Inflammatory macrophage treated with lipopolysaccharide for 4 hours (primary cell): ENCODE measurements around the gene TMA7B.
A peak's percentile ranks its signal among the peaks of the same experiment; 100 is the strongest.

Experiments used
- DNase-seq: peaks from one replicate; pipeline ENCODE4 v3.0.0-alpha.2; 2020

TMA7B gene

GRCh38 chr22:39955675-39956074, 4.5 kb upstream of the TMA7B start:
- DNase-seq, result no peak

GRCh38 chr22:39956932-39957664, 3.1 kb upstream of the TMA7B start:
- peak; percentile 67 for DNase-seq

- no peak for DNase-seq
Measured at GRCh38 chr22:39958009-39958711, 2.0 kb upstream of the TMA7B start.

- DNase-seq, result no peak
Measured at GRCh38 chr22:39958949-39959639, 1.1 kb upstream of the TMA7B start.

- peak; percentile 87 for DNase-seq
Measured at GRCh38 chr22:39960791-39961746, 872 bp downstream of the TMA7B start.

GRCh38 chr22:39962071-39962470, 1.9 kb downstream of the TMA7B start:
- no peak for DNase-seq

- DNase-seq, result no peak
Measured at GRCh38 chr22:39965748-39966147, 5.6 kb downstream of the TMA7B start.

- no peak for DNase-seq
Measured at GRCh38 chr22:39966470-39966869, 6.3 kb downstream of the TMA7B start.

- no peak for DNase-seq
Measured at GRCh38 chr22:39967103-39967829, 7.1 kb downstream of the TMA7B start.

GRCh38 chr22:39967996-39968972, 8.1 kb downstream of the TMA7B start:
- no peak for DNase-seq

GRCh38 chr22:39970742-39971141, 10.5 kb downstream of the TMA7B start:
- no peak for DNase-seq

- no peak for DNase-seq
Measured at GRCh38 chr22:39972641-39973040, 12.4 kb downstream of the TMA7B start.

GRCh38 chr22:39973656-39974055, 13.5 kb downstream of the TMA7B start:
- DNase-seq, result no peak

GRCh38 chr22:39974065-39974464, 13.9 kb downstream of the TMA7B start:
- no peak for DNase-seq

- no peak for DNase-seq
Measured at GRCh38 chr22:39979048-39979447, 18.9 kb downstream of the TMA7B start.

GRCh38 chr22:39979458-39979857, 19.3 kb downstream of the TMA7B start:
- DNase-seq, result no peak

- DNase-seq, result no peak
Measured at GRCh38 chr22:39980596-39980995, 20.4 kb downstream of the TMA7B start.

- DNase-seq, result no peak
Measured at GRCh38 chr22:39983346-39983745, 23.1 kb downstream of the TMA7B start.

GRCh38 chr22:39984006-39984405, 23.8 kb downstream of the TMA7B start:
- no peak for DNase-seq

- DNase-seq, result no peak
Measured at GRCh38 chr22:39984746-39985145, 24.5 kb downstream of the TMA7B start.
